ENCODE measurements around the gene SOX5.
"Not testable (repeated sequence)": the region's sequence is repeated elsewhere in the genome, so short reads cannot be mapped to it uniquely, and the experiment has no call there.

Gene SOX5

DNA sequence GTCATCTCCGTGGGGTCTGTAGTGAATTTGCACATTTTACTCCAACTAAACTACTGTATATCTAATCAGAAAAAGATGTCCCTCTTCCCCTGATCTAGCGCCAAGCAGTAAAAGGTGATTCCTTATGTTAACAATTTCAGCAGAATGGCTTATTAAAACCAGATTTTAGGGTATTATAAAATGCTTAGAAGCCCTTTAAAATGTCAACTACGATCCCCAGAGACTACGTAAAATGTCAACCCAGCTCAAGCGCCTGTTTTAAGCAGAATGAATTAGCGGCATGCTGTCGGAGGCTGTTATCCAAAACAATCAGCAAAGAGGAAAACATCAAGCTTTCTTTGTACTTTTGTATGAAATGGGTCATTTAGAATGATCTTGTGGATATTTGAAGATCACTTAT is 408.9 kb downstream of the SOX5 start:
- no peak for DNase-seq (ENCODE audit: low read depth)

DNA sequence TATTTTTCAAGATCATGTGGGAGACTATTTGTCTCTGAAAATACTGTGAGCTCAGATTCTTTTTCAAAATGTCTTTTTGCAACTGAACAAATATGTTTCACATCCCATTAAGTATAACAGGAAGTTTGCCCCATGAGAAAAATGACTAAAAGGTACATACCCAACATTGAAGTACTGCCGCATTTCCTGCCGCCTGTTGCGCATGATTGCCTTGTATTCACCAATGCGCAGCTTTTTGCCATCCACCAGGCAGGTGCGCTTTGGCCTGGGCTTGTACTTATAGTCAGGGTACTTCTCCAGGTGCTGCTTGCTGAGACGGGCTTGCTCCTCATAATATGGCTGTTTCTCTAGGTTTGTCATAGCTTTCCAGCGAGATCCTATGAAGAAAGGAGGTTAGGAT is 413.2 kb downstream of the SOX5 start:
- no peak for DNase-seq (ENCODE audit: low read depth)

- DNase-seq (ENCODE audit: low read depth), result no peak
Observed at GRCh38 chr12:23535441-23535840, 414.0 kb downstream of the SOX5 start.

GRCh38 chr12:23534196-23534595 is 415.3 kb downstream of the SOX5 start:
- no peak for DNase-seq (ENCODE audit: low read depth)

- no peak for DNase-seq (ENCODE audit: low read depth)
Observed at GRCh38 chr12:23533699-23534098, 415.8 kb downstream of the SOX5 start.

DNA sequence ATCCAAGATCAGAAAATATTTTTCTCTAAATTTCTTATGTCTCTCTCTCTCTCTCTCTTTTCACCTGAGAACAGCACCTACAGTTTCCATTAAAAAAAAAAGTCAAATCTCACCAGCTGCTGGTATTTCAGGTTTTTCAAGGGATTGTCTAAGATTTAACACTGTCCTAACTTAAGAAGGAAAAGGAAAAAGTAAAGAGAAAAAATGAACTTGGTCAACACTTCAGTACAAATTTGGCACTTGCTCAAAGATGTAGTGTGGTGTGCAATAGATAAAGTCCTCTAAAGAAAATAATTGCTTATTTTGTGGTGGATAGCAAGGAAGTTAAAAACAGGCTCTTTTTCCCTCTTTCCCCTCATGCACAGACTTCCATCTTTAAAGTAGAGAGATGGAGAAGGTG is 416.2 kb downstream of the SOX5 start:
- DNase-seq (ENCODE audit: low read depth), result no peak

DNA sequence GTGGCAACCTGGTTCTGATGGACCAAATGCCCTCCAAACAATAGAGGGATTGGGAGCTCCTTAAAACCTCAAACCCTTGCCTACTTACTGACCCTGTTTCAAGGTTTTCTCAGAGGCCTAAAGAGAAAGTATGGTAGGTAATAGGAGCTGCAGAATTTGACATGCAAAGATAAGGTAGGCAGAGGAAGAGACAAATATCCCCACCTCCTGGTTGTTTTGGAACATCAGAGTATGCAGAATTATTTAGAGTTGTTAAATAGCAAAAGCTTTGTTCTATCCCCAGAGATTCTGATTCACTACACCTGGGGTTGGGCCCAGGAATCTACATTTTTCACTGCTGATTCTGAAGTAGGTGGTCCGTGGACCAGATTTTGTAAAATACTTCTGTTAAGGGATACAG is 421.2 kb downstream of the SOX5 start:
- no peak for DNase-seq (ENCODE audit: low read depth)

- no peak for DNase-seq (ENCODE audit: low read depth)
Observed at GRCh38 chr12:23525450-23526072, 423.9 kb downstream of the SOX5 start.

GRCh38 chr12:23523339-23523738 is 426.1 kb downstream of the SOX5 start:
- no peak for DNase-seq (ENCODE audit: low read depth)

- DNase-seq (ENCODE audit: low read depth), result not testable (repeated sequence)
Observed at GRCh38 chr12:23519444-23519843, 430.0 kb downstream of the SOX5 start.

- not testable (repeated sequence) for DNase-seq (ENCODE audit: low read depth)
Observed at GRCh38 chr12:23515785-23516184, 433.7 kb downstream of the SOX5 start.

DNA sequence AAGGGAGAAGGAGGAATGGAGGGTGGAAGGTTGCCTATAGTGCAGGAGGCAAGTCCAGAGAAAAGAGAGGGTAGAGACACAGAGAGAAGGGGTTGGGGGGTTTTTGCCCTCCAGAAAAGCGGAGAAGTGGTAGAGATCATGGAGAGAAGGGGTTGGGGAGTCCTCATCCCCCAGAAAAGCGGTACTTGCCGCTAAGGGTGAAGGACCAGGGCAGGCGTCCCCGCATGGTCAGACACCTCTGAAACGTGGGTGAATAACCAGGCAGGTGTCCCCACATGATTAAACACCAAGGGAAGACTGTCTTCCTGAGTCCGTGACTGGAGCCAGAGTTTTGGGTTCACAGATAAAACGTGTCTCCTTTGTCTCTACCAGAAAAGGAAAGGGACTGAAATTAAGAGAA is 439.0 kb downstream of the SOX5 start:
- no peak for DNase-seq (ENCODE audit: low read depth)

- DNase-seq (ENCODE audit: low read depth), result not testable (repeated sequence)
Observed at GRCh38 chr12:23509832-23510231, 439.6 kb downstream of the SOX5 start.

DNA sequence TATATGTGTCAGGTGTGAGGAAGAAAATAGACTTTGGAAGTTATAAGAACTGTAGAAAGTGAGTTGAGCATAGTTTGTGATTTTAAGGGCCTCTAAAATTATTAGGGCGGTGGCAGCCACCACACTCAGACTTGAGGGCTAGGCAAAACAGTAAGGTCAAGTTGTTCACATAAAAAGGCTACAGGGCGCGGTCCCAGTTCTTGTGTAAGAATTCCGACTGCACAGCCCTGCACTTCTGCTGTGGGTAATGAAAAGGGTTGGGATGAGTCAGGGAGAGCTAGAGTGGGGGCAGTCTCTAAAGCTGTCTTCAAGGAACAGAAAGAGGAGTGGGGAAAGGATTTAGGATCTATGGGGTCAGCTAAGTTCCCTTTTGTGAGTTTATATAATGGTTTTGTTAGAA is 441.7 kb downstream of the SOX5 start:
- not testable (repeated sequence) for DNase-seq (ENCODE audit: low read depth)

GRCh38 chr12:23505736-23506135 is 443.7 kb downstream of the SOX5 start:
- not testable (repeated sequence) for DNase-seq (ENCODE audit: low read depth)

GRCh38 chr12:23504641-23505399 is 444.6 kb downstream of the SOX5 start:
- DNase-seq (ENCODE audit: low read depth), result no peak

DNA sequence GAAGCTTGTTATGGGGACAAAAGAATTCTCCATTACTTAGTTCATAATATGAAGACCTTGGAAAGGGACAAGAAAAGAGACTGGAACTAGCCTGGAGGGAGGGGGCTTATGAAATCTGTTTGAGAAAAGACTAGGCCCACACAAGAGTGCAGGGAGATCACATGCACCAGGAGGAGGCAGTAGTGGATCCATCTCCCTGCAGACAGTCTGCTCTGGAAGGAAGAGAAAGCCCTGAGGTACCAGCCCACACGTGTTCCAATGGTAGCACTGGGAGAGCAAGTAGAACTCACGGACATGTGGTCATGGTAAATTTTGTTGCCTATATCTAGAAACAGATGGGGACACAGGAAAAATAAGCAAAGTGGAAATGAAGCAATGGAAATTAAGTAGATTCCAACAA is 445.4 kb downstream of the SOX5 start:
- DNase-seq (ENCODE audit: low read depth), result no peak

GRCh38 chr12:23503544-23503943 is 445.9 kb downstream of the SOX5 start:
- no peak for DNase-seq (ENCODE audit: low read depth)

- no peak for DNase-seq (ENCODE audit: low read depth)
Observed at GRCh38 chr12:23502259-23502658, 447.2 kb downstream of the SOX5 start.

DNA sequence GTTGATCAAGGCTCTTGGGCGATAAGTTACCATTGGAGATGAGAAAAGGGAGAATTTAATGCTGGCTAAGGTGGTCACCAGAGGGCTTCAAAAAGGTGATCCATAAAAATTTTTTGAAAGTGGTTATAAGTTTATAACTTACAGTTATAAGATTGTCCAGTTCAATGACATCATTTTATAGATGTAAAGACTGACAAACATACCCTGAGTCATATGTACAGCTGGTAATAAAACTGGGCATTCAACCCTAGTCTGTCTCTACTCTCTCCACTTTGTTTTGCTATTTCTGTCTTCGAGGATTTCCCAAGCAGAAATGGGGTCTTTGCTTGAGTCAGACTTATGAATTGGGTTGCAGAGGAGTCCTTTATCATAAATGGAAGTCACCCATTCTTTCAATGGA is 454.0 kb downstream of the SOX5 start:
- DNase-seq (ENCODE audit: low read depth), result no peak

DNA sequence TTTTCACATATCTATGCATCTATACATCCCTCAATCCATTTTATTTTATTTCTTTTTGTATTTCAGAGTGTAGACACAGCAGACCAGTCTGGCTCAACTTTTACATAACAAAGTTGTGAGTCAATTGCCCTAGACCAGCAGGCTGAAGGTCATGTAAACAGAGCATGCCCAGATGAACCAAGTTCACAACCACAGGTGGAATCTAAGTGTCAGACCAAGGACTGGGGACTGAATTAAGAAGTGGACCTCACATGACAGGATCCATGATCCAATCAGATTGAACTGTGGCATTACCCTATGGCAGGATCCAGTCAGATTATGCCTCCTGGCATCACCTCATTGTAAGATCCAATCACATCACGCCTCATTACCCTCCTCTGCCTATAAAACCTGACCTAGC is 455.8 kb downstream of the SOX5 start:
- no peak for DNase-seq (ENCODE audit: low read depth)

GRCh38 chr12:23491029-23491428 is 458.4 kb downstream of the SOX5 start:
- not testable (repeated sequence) for DNase-seq (ENCODE audit: low read depth)

DNA sequence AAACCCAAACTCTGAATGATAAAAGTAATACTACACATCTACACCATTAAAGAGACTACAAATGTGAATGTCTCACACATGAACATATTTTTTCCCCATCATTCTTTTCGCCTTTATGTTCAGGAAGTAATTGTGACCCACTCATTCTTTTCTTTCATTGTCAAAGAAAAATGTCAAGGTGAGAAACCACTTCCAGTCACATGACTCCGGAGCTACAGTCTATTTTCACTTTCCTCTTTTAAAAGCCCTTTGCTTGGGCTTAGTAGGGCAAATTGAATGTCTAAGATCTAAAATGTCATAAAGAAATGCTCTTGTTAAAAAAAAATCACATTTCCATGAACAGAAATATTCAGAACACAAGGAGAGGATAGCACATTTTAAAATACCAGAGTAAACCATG is 461.3 kb downstream of the SOX5 start:
- DNase-seq (ENCODE audit: low read depth), result no peak

DNA sequence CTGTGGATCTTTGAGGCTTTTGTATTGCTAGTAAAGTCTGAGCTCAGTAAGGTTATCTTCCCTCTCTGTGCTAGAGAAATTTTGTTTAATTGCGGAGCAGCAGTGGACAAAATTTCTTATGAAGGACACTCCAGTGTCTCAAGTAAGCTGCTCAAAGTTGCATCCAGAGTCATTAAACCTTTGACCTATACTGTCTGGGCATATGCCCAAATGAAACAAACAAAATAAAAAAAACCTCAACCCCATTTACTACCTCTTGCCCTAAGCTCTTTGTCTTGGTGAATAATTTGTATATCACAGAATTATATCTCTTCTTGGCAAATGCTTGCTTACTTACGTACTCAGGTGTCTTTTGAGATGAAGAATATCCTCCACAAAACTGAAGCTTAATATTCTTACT is 465.2 kb downstream of the SOX5 start:
- no peak for DNase-seq (ENCODE audit: low read depth)
